Gastrocnemius medialis (tissue), 4 donors: ENCODE data around the gene ADD3.

Source experiments
- POLR2A ChIP-seq, 2 donors: fragments of 450-650 bp; IDR thresholded peaks; one replicate each; pipeline ENCODE4 v1.6.1; 2017; ENCODE audit warnings: antibody characterized with exemption in 2 of 2, mild to moderate bottlenecking in 2 of 2, moderate library complexity in 2 of 2
- TF ChIP-seq, protein P1 (sequence below), 5 experiments: fragments of 450-650 bp in 3 of 5; fragments of 200-600 bp in 2 of 5; sonication (generic) in 2 of 5; IDR thresholded peaks in 4 of 5; conservative IDR thresholded peaks in 1 of 5; 1 replicate in 4 of 5; 2 replicates in 1 of 5; pipeline ENCODE4 v1.5.1; 2016 to 2019; ENCODE audit warnings: antibody characterized with exemption in 5 of 5, mild to moderate bottlenecking in 3 of 5, moderate library complexity in 3 of 5

DNA sequence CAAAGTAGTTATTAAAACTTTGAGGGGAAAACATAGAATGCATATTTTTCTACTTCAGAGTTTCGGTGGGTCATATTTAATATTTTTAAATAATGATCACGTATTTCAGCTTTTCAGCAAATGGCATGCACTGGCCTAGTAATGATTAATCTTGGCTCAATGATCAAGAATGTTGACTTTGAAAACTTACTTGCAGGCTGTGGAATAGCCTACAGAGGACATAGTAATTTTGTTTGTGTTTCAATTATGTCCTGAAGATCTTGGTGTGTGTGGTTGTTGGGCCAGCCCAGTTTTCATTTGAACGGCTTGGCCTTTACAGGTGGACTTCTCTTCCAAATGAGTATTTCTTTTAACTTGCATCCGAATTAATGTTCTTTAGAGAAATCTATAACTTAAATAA, 35.1 kb downstream of the ADD3 start:
- TF ChIP-seq, protein P1, sequence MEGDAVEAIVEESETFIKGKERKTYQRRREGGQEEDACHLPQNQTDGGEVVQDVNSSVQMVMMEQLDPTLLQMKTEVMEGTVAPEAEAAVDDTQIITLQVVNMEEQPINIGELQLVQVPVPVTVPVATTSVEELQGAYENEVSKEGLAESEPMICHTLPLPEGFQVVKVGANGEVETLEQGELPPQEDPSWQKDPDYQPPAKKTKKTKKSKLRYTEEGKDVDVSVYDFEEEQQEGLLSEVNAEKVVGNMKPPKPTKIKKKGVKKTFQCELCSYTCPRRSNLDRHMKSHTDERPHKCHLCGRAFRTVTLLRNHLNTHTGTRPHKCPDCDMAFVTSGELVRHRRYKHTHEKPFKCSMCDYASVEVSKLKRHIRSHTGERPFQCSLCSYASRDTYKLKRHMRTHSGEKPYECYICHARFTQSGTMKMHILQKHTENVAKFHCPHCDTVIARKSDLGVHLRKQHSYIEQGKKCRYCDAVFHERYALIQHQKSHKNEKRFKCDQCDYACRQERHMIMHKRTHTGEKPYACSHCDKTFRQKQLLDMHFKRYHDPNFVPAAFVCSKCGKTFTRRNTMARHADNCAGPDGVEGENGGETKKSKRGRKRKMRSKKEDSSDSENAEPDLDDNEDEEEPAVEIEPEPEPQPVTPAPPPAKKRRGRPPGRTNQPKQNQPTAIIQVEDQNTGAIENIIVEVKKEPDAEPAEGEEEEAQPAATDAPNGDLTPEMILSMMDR (IDR thresholded peaks at IDR 0.05 in 4 of 5, conservative IDR thresholded peaks at IDR 0.05 in 1 of 5): no peak
- no peak for TF ChIP-seq POLR2A (IDR thresholded peaks at IDR 0.05)
